Stimulated activated naive CD8-positive, alpha-beta T cell treated with anti-CD3 and anti-CD28 coated beads, Interleukin-15, Interleukin-2, amounts not matched to agents 100 ng/mL and 50 ng/mL, for 24 hours (primary cell): ENCODE measurements around the gene HEG1.

Source experiments
- H3K27ac Mint-ChIP-seq: one replicate; pipeline ENCODE4 v1.8.0; 2021; ENCODE audit warnings: mild to moderate bottlenecking, mixed read lengths
- H3K27me3 Mint-ChIP-seq: one replicate; pipeline ENCODE4 v1.8.0; 2021; ENCODE audit warnings: mixed read lengths
- H3K36me3 Mint-ChIP-seq: one replicate; pipeline ENCODE4 v1.8.0; 2021; ENCODE audit warnings: low read depth, mixed read lengths
- H3K4me1 Mint-ChIP-seq: one replicate; pipeline ENCODE4 v1.8.0; 2021; ENCODE audit warnings: low read depth, mixed read lengths
- H3K4me3 Mint-ChIP-seq: one replicate; pipeline ENCODE4 v1.8.0; 2021; ENCODE audit warnings: mild to moderate bottlenecking, mixed read lengths
- H3K9me3 Mint-ChIP-seq: one replicate; pipeline ENCODE4 v1.8.0; 2021; ENCODE audit warnings: mixed read lengths

The HEG1 gene

DNA sequence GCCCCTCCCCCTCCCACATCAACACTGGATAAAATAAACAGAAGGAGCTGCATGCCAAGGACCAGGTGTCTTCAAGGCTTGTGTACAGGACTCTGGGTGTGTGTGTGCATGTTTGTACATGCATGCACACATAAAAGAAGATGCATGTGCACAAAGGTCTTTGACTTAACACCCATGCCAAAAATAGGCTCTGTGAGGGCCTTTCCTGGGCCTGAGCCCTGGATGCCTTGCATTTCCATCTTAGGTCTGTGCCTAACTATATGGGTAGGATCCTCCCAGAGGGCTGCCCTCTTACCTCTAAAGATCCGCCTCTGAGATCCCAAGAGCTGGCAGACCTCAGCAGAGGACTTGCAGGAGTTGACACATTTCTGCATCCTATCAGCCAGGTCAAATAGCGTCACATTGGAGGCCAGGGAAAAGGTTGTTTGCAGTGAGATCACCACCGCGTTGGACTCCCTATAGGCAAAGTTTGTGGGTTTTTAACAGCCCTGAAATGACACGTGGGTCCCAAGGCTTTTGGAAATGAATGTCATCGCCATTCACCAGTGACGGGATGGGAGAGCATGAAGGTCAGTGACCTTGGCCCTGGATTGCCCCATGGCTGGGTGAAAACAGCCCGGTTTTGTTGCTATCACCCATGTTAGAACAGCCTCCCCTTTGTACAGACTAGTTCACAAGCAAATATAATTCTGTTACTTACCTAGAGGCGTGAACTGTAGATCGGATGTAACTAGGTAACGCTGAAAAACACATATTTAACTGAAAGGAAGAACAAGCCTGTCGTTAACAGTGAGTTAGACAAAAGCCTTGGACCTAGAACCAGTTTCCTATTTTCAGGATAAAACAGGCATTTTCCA is 54.0 kb downstream of the HEG1 start:
- Mint-ChIP-seq H3K36me3 (peaks cover 82% of the 10 kb centered on the region), H3K4me1 (peaks cover 17% of the 10 kb centered on the region), H3K9me3 (no peaks in the 10 kb centered on the region), H3K27ac (no peak overlapping the region), H3K4me3 (no peak overlapping the region), H3K27me3 (no peaks in the 10 kb centered on the region)

GRCh38 chr3:125000661-125001060 is 55.1 kb downstream of the HEG1 start:
- Mint-ChIP-seq H3K27ac (peak overlapping the region; percentile 5), H3K27me3 (no peaks in the 10 kb centered on the region), H3K9me3 (no peaks in the 10 kb centered on the region), H3K4me3 (no peak overlapping the region), H3K4me1 (peaks cover 24% of the 10 kb centered on the region), H3K36me3 (peaks cover 83% of the 10 kb centered on the region)

- H3K4me3 Mint-ChIP-seq = no peak overlapping the region
These were observed 55.8 kb downstream of the HEG1 start for GRCh38 chr3:124999897-125000435.

DNA sequence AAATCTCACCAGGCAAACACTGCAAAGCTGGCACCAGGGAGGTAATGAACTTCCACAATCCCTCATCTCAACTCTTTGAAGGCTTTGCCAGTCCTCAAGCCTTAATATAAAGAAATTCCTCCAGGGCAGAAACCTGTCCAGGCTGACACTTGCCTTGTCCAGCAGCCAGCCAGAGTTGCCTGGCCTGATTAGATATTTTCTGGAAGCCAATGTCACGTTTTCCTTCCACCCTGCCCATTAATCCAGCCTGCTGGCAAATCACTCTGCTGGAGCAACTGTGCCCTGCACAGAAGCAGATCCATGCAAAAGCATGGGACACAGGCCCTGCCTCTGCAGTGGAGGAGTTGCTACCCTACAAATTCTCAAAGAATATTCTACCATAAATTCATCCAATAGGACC is 56.5 kb downstream of the HEG1 start:
- peaks cover 76% of the 10 kb centered on the region for H3K36me3 Mint-ChIP-seq
- no peaks in the 10 kb centered on the region for H3K9me3 Mint-ChIP-seq
- no peak overlapping the region for H3K4me3 Mint-ChIP-seq
- peaks cover 24% of the 10 kb centered on the region for H3K4me1 Mint-ChIP-seq
- no peak overlapping the region for H3K27ac Mint-ChIP-seq
- H3K27me3 Mint-ChIP-seq = no peaks in the 10 kb centered on the region

More at GRCh38 chr3:124999897-125000435, 55.8 kb downstream of the HEG1 start:
- Mint-ChIP-seq H3K4me1 (peaks cover 24% of the 10 kb centered on the region), H3K9me3 (no peaks in the 10 kb centered on the region), H3K27me3 (no peaks in the 10 kb centered on the region), H3K36me3 (peaks cover 82% of the 10 kb centered on the region), H3K27ac (no peak overlapping the region)

- H3K9me3 Mint-ChIP-seq = no peaks in the 10 kb centered on the region
- no peak overlapping the region for H3K27ac Mint-ChIP-seq
- peaks cover 75% of the 10 kb centered on the region for H3K36me3 Mint-ChIP-seq
- H3K27me3 Mint-ChIP-seq = no peaks in the 10 kb centered on the region
- no peak overlapping the region for H3K4me3 Mint-ChIP-seq
- peaks cover 24% of the 10 kb centered on the region for H3K4me1 Mint-ChIP-seq
These were observed 57.6 kb downstream of the HEG1 start for GRCh38 chr3:124998247-124998630.

- H3K27me3 Mint-ChIP-seq = no peaks in the 10 kb centered on the region
- H3K4me1 Mint-ChIP-seq = peaks cover 17% of the 10 kb centered on the region
- peaks cover 68% of the 10 kb centered on the region for H3K36me3 Mint-ChIP-seq
- no peak overlapping the region for H3K27ac Mint-ChIP-seq
- H3K4me3 Mint-ChIP-seq = no peak overlapping the region
- no peaks in the 10 kb centered on the region for H3K9me3 Mint-ChIP-seq
These were observed 58.2 kb downstream of the HEG1 start for GRCh38 chr3:124997303-124998246.

DNA sequence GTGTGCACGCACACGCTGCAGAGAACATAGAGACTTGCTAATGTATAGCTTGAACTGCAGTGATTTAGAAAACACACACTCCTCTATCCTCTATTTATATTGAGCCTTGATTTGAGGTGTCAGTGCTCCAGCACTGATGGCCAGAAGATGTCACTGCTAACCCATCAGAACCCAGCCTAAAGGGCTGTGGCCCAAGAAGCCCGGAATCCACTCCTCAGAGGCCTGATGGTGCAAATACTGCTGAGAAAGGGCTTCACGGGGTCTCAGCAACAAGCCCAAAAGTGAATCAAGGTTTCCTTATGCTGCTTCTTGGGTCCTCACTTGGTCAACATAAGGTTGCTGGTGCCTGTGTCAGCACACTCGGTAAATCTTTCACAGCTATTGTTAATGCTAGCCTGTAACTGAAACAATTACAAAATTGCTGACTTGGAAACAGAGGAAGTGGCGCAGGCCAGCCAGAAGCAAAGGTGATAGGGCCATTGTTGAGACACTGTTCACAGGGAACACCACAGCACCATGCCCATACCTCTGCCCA is 60.3 kb downstream of the HEG1 start:
- Mint-ChIP-seq H3K27me3 (no peaks in the 10 kb centered on the region), H3K27ac (no peak overlapping the region), H3K4me1 (peaks cover 7% of the 10 kb centered on the region), H3K36me3 (peaks cover 52% of the 10 kb centered on the region), H3K9me3 (no peaks in the 10 kb centered on the region), H3K4me3 (no peak overlapping the region)

DNA sequence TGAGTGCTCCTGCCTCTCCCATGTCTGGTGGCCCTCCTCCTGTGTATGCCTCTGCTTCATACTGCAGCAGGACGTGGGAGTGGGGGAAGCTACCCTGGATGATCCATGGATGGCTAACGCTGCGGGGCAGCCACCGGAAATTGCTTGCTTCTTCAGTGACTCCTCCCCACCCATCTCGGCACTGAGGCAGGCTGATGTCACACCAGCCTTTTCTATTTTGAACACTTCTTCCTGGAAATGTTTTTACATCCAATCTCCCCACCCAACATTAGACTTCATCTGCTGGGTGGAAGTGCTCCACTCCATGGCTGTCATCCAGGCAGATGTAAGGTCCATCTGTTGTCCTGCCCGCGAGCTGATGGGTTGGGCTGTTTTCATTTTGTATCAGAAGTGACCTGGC is 62.3 kb downstream of the HEG1 start:
- peaks cover 54% of the 10 kb centered on the region for H3K36me3 Mint-ChIP-seq
- peaks cover 7% of the 10 kb centered on the region for H3K4me1 Mint-ChIP-seq
- no peaks in the 10 kb centered on the region for H3K9me3 Mint-ChIP-seq
- H3K27ac Mint-ChIP-seq = no peak overlapping the region
- no peaks in the 10 kb centered on the region for H3K27me3 Mint-ChIP-seq
- no peak overlapping the region for H3K4me3 Mint-ChIP-seq

DNA sequence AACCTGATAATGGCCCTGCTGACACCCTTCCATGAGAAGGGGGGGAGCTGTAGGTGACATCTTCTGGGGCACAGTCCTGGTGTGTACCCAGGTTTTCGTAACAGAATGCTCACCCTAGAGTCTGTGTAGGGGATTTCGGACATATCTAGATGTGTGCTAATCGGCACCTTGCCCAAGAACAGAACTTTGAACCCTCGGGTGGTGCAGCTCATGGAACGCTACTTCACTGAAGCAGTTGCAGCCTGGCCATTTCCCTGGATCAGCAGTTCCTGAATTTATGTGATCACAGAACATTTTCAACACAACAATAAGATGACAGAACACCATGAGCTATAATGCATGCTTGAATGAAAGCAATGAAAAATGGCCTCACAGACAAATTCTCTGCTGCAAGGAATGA is 63.8 kb downstream of the HEG1 start:
- Mint-ChIP-seq H3K27ac (no peak overlapping the region), H3K9me3 (no peaks in the 10 kb centered on the region), H3K27me3 (no peaks in the 10 kb centered on the region), H3K36me3 (peaks cover 39% of the 10 kb centered on the region), H3K4me1 (peaks cover 7% of the 10 kb centered on the region), H3K4me3 (no peak overlapping the region)

DNA sequence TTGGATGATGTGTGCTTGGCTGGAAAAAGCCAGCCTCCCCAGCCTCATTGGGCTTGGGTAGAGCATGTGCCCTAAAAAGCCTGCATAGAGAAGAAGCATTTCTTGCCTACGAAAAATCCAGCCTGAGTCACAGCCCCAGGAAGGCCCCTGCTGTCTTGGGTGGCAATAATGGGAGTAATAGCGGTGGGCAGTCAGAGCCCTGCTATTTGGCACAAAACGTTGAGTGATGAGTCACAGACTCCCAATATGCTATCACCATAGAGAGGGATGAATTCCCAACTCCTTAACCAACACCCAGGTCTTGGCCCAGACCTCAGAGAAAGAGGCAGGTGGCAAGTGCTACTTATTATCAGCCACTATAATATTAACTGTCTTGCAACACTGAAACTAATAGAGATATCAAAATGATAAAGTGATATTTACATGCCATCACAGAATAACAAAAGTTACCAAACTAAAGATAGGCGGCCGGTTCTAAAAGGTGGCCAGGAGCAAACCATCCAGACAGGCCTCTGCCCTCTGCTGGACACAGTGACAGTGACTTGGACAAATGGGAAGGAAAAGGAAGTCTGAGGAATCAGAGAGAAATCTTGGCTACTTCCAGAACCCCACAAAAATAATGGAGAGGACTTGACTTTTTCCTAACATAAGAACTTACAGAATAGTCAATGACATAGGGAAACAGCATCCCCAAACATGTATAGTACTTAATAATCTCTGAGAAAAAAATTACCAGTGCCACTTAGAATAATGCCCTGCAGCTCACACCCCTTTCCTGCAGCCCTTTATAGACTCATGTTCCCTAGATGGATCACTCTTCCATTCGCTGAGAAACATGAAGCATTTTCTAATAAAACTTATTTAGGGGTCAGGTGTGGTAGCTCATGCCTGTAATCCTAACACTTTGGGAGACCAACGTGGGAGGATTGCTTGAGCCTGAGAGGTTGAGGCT is 69.3 kb downstream of the HEG1 start:
- Mint-ChIP-seq H3K4me3 (no peak overlapping the region), H3K27ac (no peak overlapping the region), H3K36me3 (peaks cover 42% of the 10 kb centered on the region)

GRCh38 chr3:124985349-124985748 is 70.4 kb downstream of the HEG1 start:
- H3K36me3 Mint-ChIP-seq = peaks cover 35% of the 10 kb centered on the region
- H3K4me1 Mint-ChIP-seq = no peaks in the 10 kb centered on the region
- H3K4me3 Mint-ChIP-seq = no peak overlapping the region
- no peaks in the 10 kb centered on the region for H3K27me3 Mint-ChIP-seq
- H3K9me3 Mint-ChIP-seq = no peaks in the 10 kb centered on the region
- no peak overlapping the region for H3K27ac Mint-ChIP-seq

More for the DNA sequence above, 69.3 kb downstream of the HEG1 start:
- H3K9me3 Mint-ChIP-seq = no peaks in the 10 kb centered on the region
- H3K27me3 Mint-ChIP-seq = no peaks in the 10 kb centered on the region
- H3K4me1 Mint-ChIP-seq = no peaks in the 10 kb centered on the region

DNA sequence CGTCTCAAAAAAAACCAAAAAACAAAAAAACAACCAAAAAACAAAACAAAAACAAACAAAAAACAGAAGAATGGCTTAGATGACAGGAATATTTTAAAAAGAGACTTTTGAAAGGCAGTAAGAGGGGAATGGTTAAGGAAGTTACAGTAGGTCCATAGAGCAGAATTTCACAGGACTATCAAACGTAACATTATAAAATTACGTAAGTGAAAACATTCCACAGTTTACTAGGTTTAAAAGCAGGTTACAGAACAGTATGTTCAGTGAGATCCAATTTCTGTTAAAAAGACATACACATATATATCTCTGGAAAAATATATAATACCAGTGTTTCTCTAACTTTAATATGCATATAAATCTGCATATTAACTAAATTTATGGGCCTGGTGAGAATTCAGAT is 71.0 kb downstream of the HEG1 start:
- Mint-ChIP-seq H3K27me3 (no peaks in the 10 kb centered on the region), H3K36me3 (peaks cover 30% of the 10 kb centered on the region), H3K4me1 (no peaks in the 10 kb centered on the region), H3K27ac (no peak overlapping the region), H3K9me3 (no peaks in the 10 kb centered on the region), H3K4me3 (no peak overlapping the region)

GRCh38 chr3:124982855-124983254 is 72.9 kb downstream of the HEG1 start:
- Mint-ChIP-seq H3K4me3 (no peak overlapping the region), H3K4me1 (no peaks in the 10 kb centered on the region), H3K36me3 (peaks cover 24% of the 10 kb centered on the region), H3K9me3 (no peaks in the 10 kb centered on the region), H3K27ac (peak overlapping the region; percentile 52), H3K27me3 (no peaks in the 10 kb centered on the region)

GRCh38 chr3:124981472-124981871 is 74.3 kb downstream of the HEG1 start:
- no peak overlapping the region for H3K4me3 Mint-ChIP-seq
- H3K36me3 Mint-ChIP-seq = peaks cover 38% of the 10 kb centered on the region
- H3K27ac Mint-ChIP-seq = no peak overlapping the region
- peaks cover 6% of the 10 kb centered on the region for H3K4me1 Mint-ChIP-seq
- H3K9me3 Mint-ChIP-seq = no peaks in the 10 kb centered on the region
- H3K27me3 Mint-ChIP-seq = no peaks in the 10 kb centered on the region
